ENCODE measurements around the gene NEURL2.
A peak's percentile ranks its signal among the peaks of the same experiment; 100 is the strongest.
"Not testable (repeated sequence)": the region's sequence is repeated elsewhere in the genome, so short reads cannot be mapped to it uniquely, and the experiment has no call there.

The NEURL2 gene
- 1.4 to 3.1 reads per million in 2 donors for total RNA-seq

- peak; percentile 74 for DNase-seq
Observed at GRCh38 chr20:45890985-45891983, at the start of gene NEURL2, which contains the start of gene CTSA. Gene NEURL2 (minus strand): TSS chr20:45891208. CDS start chr20:45890991, 217 bp downstream. Gene CTSA (plus strand): TSS chr20:45891335. CDS start chr20:45891569, 234 bp downstream.

GRCh38 chr20:45940469-45940868, 49.5 kb upstream of the NEURL2 start:
- no peak for DNase-seq

- DNase-seq = no peak
Observed at GRCh38 chr20:45940053-45940452, 49.0 kb upstream of the NEURL2 start.

GRCh38 chr20:45938727-45939438, 47.9 kb upstream of the NEURL2 start:
- DNase-seq = no peak

GRCh38 chr20:45937765-45938164, 46.8 kb upstream of the NEURL2 start:
- no peak for DNase-seq

GRCh38 chr20:45935416-45936046, 44.5 kb upstream of the NEURL2 start:
- no peak for DNase-seq

- peak; percentile 96 for DNase-seq
Observed at GRCh38 chr20:45934586-45935415, 43.8 kb upstream of the NEURL2 start, which contains the start of gene PCIF1. Gene PCIF1 (plus strand): TSS chr20:45934683. CDS start chr20:45939000, 4,317 bp downstream.

GRCh38 chr20:45934046-45934585, 43.1 kb upstream of the NEURL2 start:
- no peak for DNase-seq

GRCh38 chr20:45933266-45934045, 42.4 kb upstream of the NEURL2 start:
- DNase-seq = peak; percentile 28

GRCh38 chr20:45931680-45932079, 40.7 kb upstream of the NEURL2 start:
- not testable (repeated sequence) for DNase-seq

- DNase-seq = no peak
Observed at GRCh38 chr20:45927071-45927878, 36.3 kb upstream of the NEURL2 start.

GRCh38 chr20:45926731-45927070, 35.7 kb upstream of the NEURL2 start:
- DNase-seq = no peak

- no peak for DNase-seq
Observed at GRCh38 chr20:45925821-45926506, 35.0 kb upstream of the NEURL2 start.

GRCh38 chr20:45924391-45925261, 33.6 kb upstream of the NEURL2 start:
- DNase-seq = no peak

- DNase-seq = no peak
Observed at GRCh38 chr20:45921337-45922189, 30.6 kb upstream of the NEURL2 start.

- DNase-seq = no peak
Observed at GRCh38 chr20:45920462-45921336, 29.7 kb upstream of the NEURL2 start.

Measured in T-helper 9 cell (primary cell).